Ectodermal cell (in vitro differentiated cells): ENCODE measurements around the gene ESPNL.

Experiments
- H3K27ac ChIP-seq: 2 replicates; pipeline ENCODE4 v1.7.0; 2013; ENCODE audit warnings: mild to moderate bottlenecking, low read depth, low read length; ENCODE audit not compliant: insufficient read depth, poor library complexity, severe bottlenecking
- H3K27me3 ChIP-seq: 2 replicates; pipeline ENCODE4 v1.7.0; 2013; ENCODE audit warnings: mild to moderate bottlenecking, low read length; ENCODE audit not compliant: insufficient read depth, control insufficient read depth, poor library complexity, severe bottlenecking
- H3K36me3 ChIP-seq: one replicate; pipeline ENCODE4 v1.7.0; 2013; ENCODE audit warnings: low read length; ENCODE audit not compliant: control insufficient read depth, insufficient read depth
- H3K4me1 ChIP-seq: one replicate; pipeline ENCODE4 v1.7.0; 2013; ENCODE audit warnings: low read length; ENCODE audit not compliant: control insufficient read depth, insufficient read depth
- H3K4me3 ChIP-seq: 2 replicates; pipeline ENCODE4 v1.7.0; 2013; ENCODE audit warnings: low read depth, low read length, control low read depth; ENCODE audit not compliant: insufficient read depth
- H3K9me3 ChIP-seq: 2 replicates; pipeline ENCODE4 v1.7.0; 2013; ENCODE audit warnings: mild to moderate bottlenecking, low read length, moderate library complexity; ENCODE audit not compliant: control insufficient read depth
- WGBS, 2 experiments: methylation state at CpG; one replicate each; pipeline ENCODE4 v1.1.7; 2013; ENCODE audit warnings: missing lambda C conversion rate in 2 of 2; 5-methylcytosine and 5-hydroxymethylcytosine counted together

Gene ESPNL

GRCh38 chr2:238145046-238145445 is 44.9 kb downstream of the ESPNL start:
- WGBS, 2 experiments = 85 to 87% methylated on average over 12 of the region's 12 CpGs
- Histone ChIP-seq H3K27ac (no peak overlapping the region), H3K9me3 (no peaks in the 10 kb centered on the region), H3K4me3 (no peak overlapping the region), H3K4me1 (no peaks in the 10 kb centered on the region), H3K27me3 (no peaks in the 10 kb centered on the region), H3K36me3 (no peaks in the 10 kb centered on the region)

GRCh38 chr2:238145851-238146250 is 45.7 kb downstream of the ESPNL start:
- no peak overlapping the region for H3K27ac ChIP-seq
- H3K4me3 ChIP-seq = no peak overlapping the region
- no peaks in the 10 kb centered on the region for H3K36me3 ChIP-seq
- no peaks in the 10 kb centered on the region for H3K27me3 ChIP-seq
- H3K9me3 ChIP-seq = no peaks in the 10 kb centered on the region
- 85 to 86% methylated on average over 12 of the region's 12 CpGs for WGBS, 2 experiments
- H3K4me1 ChIP-seq = no peaks in the 10 kb centered on the region

- Histone ChIP-seq H3K4me3 (no peak overlapping the region), H3K27me3 (no peaks in the 10 kb centered on the region)
- 92 to 95% methylated on average over 13 of the region's 13 CpGs for WGBS, 2 experiments
Measured at GRCh38 chr2:238146884-238147544, 46.9 kb downstream of the ESPNL start.

GRCh38 chr2:238148981-238149380 is 48.8 kb downstream of the ESPNL start:
- H3K27ac ChIP-seq = no peak overlapping the region
- H3K4me3 ChIP-seq = no peak overlapping the region
- no peaks in the 10 kb centered on the region for H3K9me3 ChIP-seq
- H3K4me1 ChIP-seq = peaks cover 10% of the 10 kb centered on the region
- H3K27me3 ChIP-seq = no peaks in the 10 kb centered on the region
- WGBS, 2 experiments = 94 to 95% methylated on average over 15 of the region's 15 CpGs
- no peaks in the 10 kb centered on the region for H3K36me3 ChIP-seq

More at GRCh38 chr2:238146884-238147544, 46.9 kb downstream of the ESPNL start:
- H3K27ac ChIP-seq = no peak overlapping the region
- H3K9me3 ChIP-seq = no peaks in the 10 kb centered on the region
- H3K4me1 ChIP-seq = peaks cover 10% of the 10 kb centered on the region
- no peaks in the 10 kb centered on the region for H3K36me3 ChIP-seq

GRCh38 chr2:238149841-238150572 is 49.9 kb downstream of the ESPNL start:
- 91% methylated on average over 14 of the region's 14 CpGs for WGBS, 2 experiments
- H3K4me3 ChIP-seq = no peak overlapping the region
- H3K36me3 ChIP-seq = no peaks in the 10 kb centered on the region
- peaks cover 10% of the 10 kb centered on the region for H3K4me1 ChIP-seq
- no peaks in the 10 kb centered on the region for H3K9me3 ChIP-seq
- no peak overlapping the region for H3K27ac ChIP-seq
- no peaks in the 10 kb centered on the region for H3K27me3 ChIP-seq

GRCh38 chr2:238150686-238151085 is 50.5 kb downstream of the ESPNL start:
- Histone ChIP-seq H3K4me3 (no peak overlapping the region), H3K27me3 (no peaks in the 10 kb centered on the region), H3K9me3 (no peaks in the 10 kb centered on the region), H3K4me1 (peaks cover 15% of the 10 kb centered on the region), H3K36me3 (no peaks in the 10 kb centered on the region), H3K27ac (no peak overlapping the region)
- WGBS, 2 experiments = 94 to 96% methylated on average over 25 of the region's 25 CpGs

- H3K27ac ChIP-seq = no peak overlapping the region
- no peaks in the 10 kb centered on the region for H3K27me3 ChIP-seq
- no peaks in the 10 kb centered on the region for H3K36me3 ChIP-seq
- H3K4me3 ChIP-seq = no peak overlapping the region
- 88 to 89% methylated on average over 13 of the region's 13 CpGs for WGBS, 2 experiments
- no peaks in the 10 kb centered on the region for H3K9me3 ChIP-seq
- H3K4me1 ChIP-seq = peaks cover 15% of the 10 kb centered on the region
Measured at GRCh38 chr2:238151205-238151604, 51.1 kb downstream of the ESPNL start.

- Histone ChIP-seq H3K4me3 (no peak overlapping the region), H3K36me3 (no peaks in the 10 kb centered on the region), H3K27me3 (no peaks in the 10 kb centered on the region), H3K4me1 (peaks cover 15% of the 10 kb centered on the region), H3K27ac (no peak overlapping the region), H3K9me3 (no peaks in the 10 kb centered on the region)
- WGBS, 2 experiments = 75 to 77% methylated on average over 16 of the region's 16 CpGs
Measured at GRCh38 chr2:238151628-238152235, 51.6 kb downstream of the ESPNL start.

GRCh38 chr2:238152771-238153688 is 52.9 kb downstream of the ESPNL start:
- H3K36me3 ChIP-seq = no peaks in the 10 kb centered on the region
- H3K27me3 ChIP-seq = peaks cover under 1% of the 10 kb centered on the region
- H3K4me3 ChIP-seq = no peak overlapping the region
- no peak overlapping the region for H3K27ac ChIP-seq
- H3K4me1 ChIP-seq = peaks cover 17% of the 10 kb centered on the region
- 90% methylated on average over 22 of the region's 22 CpGs for WGBS, 2 experiments
- no peaks in the 10 kb centered on the region for H3K9me3 ChIP-seq
